Measurements from ENCODE around the gene CLDN11.
A peak's percentile ranks its signal among the peaks of the same experiment; 100 is the strongest.

CLDN11 gene

DNA sequence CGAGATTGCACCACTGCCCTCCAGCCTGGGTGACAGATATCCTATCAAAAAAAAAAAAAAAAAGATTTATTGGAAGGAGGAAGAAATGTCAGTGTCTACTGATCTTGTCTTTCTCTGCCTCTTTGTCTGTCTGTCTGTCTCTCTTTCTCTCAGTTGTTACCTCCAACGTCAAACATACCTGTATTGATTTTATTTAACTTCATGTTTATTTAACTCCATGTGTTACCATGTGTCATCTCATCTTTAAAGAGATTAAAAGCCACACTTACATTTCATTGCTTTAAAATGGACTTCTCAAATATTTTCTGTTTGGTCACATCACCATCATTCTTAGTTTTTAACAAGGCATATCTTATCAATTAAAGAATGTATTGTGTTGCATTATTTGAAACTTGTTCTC lies 9.4 kb downstream of the CLDN11 start:
- DNase-seq: no peak

DNA sequence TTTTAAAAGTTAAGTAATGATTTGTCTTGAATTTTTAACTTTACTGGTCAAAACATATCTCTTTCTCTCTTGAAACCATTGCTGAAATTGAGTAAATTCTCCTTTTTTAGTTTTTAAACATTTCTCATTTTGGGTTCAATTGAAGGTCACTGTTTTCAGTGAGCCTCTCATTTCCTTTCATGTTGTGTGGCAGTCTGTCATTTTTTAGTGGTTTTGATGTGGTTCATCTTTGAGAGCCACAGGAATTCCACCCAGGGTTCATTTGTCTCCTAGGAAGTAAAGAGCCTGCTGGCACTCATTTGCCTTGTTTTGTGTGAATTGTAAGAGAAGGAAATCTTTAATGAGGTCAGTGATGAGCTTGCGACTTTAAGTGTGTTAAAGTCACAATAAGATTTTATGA lies 10.4 kb downstream of the CLDN11 start:
- DNase-seq: no peak

DNA sequence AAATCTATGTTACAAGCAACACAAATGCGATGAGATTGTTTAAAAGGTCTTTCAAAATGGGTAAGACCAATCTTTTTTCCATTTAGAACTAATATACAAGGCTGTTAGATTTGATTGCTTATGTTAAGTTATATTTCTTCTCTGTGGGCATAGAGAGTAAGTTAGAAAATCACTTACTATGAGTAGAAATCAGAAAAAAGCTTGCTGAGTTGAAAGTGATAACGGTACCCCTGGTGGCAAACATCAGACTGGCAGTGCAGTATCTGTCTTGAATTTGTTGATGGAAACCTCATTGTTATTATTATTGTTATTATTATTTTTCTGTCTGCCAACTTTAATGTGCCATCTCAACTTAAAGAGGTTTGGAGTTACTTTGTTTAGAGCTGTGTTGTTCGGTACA lies 12.4 kb downstream of the CLDN11 start:
- DNase-seq: no peak

DNA sequence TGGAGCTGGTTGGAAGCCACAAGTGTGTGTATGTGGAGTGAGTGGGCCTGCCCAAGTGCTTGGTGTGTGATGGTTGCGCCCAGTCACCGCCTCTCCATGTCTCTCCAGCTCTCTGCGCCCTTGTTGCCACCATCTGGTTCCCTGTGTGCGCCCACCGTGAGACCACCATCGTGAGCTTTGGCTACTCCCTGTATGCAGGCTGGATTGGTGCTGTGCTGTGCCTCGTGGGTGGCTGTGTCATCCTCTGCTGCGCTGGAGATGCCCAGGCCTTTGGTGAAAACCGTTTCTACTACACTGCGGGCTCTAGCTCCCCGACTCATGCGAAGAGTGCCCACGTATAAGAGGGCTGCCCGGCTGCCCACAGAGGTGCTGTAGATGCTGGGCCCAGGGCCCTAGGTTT lies 13.7 kb downstream of the CLDN11 start:
- DNase-seq: no peak

DNA sequence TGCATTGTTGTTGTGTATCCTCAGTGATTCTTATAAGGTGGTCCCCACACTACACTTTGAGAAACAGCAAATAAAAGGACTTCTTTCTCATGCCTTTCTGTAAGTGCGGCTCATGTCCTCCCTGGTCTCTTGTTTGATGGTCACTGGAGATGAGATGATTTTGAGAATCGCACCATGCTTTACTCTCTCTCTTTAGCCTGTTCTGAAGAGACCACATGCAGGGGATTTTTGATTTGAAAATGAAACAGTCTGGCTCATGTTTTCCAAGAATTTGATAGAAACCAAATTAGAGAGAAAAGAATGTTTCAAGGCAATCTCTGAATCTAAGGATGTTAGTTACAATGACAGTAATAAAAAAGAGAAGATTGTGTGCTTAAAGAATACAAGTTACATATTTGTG lies 18.0 kb downstream of the CLDN11 start:
- no peak for DNase-seq

DNA sequence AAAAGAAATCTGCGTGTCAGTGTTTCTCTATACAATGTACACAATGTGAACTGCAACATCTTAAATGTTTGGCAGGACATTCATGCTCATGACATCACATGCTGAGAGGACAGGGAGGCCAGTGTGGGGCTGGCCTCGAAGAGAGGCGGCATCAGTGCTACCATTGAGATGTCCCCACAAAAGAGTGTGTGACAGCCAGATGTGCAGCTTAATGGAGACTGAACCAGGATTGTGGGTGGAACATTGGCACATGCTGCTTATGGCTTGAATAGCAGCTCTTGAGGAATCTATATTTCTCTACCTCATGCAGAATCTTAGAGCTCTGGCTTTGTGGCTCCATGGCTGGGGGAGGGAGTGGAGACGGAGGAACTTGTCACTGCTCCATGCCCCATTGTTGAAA lies 18.5 kb downstream of the CLDN11 start:
- DNase-seq: no peak

DNA sequence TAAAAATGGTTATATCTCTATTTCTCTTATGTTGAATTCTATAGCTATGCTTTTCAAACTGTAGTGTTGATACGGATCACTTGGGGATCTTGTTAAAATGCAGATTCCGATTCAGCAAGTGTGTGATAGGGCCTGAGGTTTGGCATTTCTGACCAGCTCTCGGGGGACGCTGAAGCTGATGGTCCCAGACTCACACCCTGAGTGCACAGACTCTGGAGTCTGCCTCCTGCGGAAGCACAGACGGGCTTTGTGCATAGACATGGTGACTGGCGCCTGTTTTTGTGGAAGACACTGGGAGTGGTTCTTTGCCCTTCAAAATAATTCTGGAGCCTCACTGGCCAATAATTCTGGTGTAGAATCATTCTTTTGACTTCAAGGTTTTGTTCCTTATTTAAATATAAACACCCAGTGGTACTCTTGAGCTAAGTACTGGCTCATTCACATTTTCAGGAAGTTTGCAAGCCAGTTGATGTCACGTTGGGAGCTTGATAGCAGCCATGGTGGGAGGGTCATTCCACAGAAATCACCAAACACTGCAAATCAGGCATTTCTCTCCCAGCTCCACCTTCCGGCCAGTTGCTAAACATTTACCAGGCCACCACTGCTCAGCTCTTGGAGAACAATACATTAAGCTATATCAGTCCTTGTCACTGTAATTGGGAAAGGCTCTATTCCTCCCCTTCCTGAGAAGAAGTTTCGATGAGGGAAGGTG lies 19.2 kb downstream of the CLDN11 start:
- no peak for DNase-seq

DNA sequence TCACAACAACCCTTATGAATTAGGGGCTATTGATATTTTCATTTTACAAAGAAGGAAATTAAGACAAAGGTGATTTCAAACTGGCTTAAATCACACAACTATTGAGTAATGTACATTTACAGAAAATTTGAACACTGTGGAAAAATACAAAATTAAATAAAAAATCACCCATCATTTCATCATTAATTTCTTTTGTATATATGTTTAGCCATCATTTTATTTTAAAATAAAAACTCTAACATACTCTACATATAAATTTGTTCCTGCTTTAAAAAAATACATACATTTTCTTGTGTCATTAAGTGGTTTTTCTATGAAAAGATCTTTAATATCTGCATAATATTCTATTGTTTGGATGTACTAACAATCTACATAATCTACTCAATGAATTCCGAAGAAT lies 20.2 kb downstream of the CLDN11 start:
- DNase-seq: no peak

DNA sequence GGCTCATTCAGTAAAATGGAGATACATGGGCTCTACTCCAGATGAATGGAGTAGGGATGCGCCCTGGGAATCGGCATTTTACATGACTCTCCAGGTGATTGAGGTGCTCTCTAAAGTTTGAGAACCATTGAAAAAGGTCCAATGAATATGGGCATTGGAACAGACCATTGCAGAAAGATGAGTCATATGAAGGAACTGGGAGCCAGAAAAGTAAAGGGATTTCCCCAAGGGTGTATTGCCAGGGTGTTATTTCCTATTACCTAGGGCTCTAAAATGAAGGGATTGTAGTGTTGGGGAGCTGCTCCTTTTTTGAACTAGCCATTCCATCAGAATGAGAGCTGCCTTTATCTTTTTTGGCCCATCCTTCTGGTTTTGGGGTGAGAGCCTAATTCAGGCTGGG lies 21.7 kb downstream of the CLDN11 start:
- DNase-seq: no peak

DNA sequence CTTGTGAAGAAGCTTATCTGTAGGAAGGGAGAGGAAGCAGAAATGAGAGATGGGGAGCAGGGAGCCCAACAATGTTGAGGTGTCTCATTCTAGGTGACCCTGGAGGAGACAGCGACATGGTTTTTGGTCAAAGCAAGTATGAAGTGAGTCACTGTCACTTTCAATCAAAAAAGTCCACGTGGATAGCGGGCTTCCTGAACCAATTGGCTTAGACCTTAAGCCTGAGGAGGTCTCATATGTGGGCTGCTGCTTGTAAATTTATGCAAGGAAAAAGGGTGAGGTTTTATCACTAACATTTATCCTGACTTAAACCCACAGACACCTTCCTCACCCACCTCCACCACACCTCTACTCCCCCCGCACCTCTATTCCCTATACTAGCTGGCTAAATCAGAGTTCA lies 22.7 kb downstream of the CLDN11 start:
- no peak for DNase-seq

DNA sequence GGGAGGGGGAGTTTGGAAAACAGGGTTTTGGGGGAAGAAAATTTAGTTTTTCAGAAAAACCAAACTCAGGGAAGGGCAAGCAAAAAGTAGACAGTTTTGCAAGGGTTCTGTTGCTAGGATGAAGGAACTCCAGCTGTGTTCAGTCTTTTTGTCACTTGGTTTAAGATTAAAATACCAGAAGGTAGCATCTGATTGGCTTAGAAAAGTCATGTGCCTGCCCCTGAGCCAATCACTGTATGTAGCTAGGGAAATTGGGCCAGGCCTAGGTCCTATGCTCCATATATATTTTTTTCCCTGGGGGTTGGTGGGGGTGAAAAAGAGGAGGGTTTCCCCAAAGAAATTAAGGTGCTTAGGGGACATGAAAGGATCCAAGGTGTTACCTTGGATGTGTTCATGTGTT lies 24.3 kb downstream of the CLDN11 start:
- DNase-seq: no peak

DNA sequence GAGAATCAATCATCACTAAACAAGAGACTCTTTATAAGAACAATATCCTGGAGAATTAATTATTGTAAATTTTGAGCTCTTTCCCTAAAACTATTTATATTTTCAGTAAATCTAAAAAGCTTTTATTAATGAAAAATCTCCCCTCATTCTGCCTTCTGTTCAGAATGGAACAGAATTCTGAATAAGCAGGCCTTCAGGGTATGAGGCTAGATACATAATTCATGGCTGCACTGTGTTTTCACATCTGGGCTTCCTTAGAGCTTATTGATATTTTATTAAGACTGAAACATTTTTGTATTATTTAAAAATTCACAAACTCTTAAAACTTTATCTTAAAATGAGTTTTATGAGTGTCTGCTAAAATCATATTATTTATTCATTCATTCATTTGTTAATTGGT lies 24.8 kb downstream of the CLDN11 start:
- no peak for DNase-seq

DNA sequence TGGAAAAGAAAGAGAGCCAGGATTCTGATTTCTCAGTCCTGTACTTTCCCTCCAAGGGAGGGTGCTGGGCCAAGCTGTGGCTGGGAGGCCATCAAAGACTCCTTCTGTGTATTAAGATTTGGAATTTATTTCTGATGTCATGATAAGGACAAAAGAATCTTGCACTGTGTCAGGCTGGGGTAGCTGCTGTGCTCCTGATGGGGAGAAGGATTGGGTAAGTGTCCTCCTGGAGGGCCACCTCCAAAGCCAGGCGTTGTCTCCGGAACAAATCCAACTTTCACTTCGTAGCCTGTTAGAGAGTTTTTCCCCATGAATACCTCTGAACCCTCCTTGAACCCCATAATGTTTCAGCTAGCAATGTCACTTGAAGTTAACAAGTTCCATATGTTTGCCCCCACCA lies 29.9 kb downstream of the CLDN11 start:
- no peak for DNase-seq

DNA sequence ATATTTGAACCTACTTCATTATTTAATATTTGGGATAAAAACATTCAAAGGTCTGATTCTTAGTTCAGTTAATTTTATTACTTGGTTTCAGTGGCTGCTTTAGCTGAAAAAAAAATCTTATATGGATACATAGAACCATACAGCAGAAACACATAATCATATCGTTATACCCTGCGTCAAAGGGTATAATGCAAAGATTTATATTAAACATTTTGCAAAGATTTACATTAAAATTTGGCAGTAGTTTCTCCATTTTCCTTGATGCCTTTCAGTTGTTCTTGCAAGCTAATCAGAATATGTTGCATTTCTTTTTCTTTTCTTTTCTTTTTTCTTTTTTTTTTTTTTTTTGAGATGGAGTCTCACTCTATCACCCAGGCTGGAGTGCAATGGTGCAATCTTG lies 31.4 kb downstream of the CLDN11 start:
- DNase-seq: no peak

DNA sequence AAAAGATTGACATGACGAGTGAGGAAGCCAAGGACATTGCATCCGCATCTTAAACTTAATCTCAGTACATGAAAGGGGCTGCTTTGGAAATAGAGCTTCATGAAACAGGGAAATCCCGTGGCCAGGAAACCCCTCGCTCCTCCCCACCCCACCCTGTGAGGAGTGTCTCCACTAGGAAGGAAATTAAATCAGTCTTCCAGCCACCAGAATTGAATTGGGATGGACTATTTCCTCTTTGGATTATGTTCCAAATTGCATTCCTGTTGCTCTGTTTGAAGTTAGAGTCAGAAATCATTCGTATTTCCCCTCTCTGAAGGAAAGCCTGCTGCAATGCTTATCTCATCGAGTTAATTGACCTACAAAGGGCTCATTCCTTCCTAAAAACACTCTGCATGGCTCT lies 35.8 kb downstream of the CLDN11 start:
- DNase-seq: no peak

DNA sequence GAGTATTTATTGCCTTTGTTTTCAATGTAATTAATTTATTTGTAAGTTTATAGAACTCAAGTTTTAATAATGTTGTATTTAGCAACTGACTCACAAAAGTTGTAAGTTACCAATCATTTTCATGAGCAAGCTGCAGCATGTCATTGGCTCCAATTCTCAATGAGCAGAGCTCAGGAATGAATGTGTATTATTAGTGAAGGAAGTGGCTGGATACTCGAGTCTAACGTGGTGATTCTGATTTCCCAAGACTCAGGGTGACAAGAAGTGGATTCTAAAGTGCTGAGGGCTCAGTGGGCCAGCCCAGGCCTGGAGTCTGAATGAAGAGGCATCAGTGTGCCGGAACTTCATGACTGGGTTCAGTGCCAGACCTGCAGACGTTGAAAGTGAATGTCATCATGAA lies 39.6 kb downstream of the CLDN11 start:
- no peak for DNase-seq

DNA sequence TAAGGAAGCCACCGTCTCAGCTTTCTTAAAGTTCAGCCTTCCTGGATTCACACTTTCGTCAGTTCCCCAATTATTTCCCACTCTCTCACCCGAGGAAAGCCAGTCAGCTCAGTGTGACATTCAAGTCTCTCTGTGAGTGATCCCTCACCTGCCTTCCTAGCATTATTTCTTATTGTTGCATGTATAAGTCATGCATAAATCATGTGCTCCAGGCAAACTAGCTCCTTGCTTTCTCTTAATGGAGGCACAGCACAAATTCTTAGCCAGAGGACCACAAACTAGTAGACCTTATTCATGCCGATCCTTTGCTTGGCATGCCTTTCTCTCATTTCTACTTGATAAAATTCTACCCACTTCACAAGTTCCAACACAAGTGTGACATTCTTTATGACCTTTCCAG lies 44.3 kb downstream of the CLDN11 start:
- no peak for DNase-seq

DNA sequence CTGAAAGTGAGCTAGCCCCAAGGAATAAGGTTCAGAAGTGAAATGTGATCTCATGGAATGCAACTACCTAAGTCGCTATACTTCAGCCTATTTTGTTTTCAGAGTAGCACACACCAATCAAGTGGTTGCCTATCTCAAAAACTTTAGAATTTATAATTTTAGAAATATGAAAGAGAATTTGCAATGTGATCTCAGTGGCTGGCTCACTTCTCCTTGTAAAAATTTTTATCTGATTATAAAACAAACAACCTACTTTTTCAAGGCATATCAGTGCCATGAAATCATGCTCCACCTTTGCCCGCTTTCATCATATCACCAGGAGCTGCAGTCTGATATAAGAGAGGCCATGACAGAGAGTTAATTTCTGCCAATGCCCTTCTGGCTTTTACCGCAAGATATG lies 47.3 kb downstream of the CLDN11 start:
- DNase-seq: no peak

DNA sequence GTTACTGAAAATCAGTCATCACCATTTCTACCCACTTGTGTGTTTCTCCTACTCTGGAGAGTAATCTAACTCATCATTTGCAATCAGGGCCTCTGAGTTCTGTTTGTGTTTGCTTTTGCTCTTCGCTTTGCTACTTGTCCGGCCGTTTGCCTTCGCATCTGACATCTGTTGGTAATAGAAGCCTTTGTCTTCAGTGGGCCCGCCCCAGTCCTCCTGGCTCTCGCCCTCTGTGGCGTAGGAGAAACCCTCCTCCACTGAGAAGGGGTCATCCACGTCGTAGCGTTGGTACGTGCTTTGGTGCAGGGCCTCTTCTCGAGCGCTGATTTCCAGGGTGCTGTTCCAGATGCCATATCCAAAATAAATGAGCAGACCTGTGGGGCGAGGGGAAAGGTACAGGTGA lies 48.3 kb downstream of the CLDN11 start:
- DNase-seq: peak; percentile 80

DNA sequence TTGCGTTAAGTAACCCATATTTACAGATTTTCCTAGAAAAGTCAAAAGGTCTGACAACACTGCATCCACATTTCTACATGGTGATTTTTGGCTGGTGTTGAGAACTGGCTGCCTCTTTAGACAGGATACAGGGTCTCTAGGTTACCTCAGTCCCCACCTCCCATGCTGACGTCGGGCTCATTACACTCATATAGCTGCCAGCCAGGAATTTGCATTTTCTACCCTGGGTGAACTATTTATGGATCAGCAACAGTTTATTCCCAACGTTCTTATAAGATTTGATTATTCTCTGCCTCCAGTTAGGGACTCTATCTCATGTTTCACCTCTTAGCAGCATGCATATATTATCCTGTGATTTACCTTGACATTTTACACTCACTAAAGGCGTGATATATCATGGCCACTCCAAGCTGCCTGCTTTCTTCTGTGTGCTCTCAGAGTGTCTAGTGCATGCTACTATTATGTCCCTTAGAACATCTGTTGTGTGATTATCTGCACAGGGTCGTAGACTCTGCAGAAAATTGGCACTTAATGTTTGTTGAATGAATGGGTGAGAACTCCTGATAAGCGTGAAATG lies 49.0 kb downstream of the CLDN11 start:
- peak; percentile 80 for DNase-seq

DNA sequence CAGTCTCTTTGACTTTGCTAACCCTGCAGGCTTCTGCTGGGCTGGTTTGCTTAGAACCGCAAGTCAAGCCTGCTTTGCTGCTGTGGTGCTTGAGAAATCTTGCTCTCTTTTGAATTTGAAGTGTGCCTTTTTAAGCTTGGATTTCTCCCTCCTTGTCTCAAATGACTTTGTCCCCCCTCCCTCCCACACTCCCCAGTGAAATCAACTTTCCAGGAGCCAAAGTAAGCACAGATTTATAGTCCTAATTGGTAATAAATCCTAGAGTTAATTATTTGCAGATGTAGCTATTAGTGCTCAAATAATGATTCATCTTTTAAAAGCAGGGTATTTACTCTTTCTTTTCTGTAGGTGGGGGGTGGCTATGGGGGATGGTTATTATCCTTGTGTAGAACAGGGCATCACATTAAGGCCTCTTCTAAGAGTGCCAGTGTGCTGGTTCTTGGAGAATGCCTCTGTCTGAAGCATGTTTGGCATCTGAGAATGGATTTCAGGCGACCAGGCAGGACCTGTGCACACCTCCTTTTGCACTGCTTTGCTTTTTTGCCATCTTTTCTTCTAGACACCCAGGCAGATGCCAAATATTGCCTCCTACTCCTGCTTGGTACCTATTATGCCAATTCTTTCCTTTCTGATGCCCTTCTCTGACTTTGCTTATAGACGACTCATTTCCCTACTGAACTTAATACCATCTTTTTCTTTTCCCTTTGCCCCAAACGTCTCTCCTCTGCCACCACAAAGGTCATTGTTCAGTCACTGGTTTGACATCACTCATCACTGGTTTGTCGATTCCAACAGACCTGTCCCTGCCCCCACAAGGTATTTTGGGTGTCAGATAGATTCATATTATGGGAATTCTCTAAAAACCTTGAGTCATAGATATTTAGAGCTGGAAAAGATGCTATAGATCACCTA lies 50.7 kb downstream of the CLDN11 start:
- DNase-seq: peak; percentile 44

DNA sequence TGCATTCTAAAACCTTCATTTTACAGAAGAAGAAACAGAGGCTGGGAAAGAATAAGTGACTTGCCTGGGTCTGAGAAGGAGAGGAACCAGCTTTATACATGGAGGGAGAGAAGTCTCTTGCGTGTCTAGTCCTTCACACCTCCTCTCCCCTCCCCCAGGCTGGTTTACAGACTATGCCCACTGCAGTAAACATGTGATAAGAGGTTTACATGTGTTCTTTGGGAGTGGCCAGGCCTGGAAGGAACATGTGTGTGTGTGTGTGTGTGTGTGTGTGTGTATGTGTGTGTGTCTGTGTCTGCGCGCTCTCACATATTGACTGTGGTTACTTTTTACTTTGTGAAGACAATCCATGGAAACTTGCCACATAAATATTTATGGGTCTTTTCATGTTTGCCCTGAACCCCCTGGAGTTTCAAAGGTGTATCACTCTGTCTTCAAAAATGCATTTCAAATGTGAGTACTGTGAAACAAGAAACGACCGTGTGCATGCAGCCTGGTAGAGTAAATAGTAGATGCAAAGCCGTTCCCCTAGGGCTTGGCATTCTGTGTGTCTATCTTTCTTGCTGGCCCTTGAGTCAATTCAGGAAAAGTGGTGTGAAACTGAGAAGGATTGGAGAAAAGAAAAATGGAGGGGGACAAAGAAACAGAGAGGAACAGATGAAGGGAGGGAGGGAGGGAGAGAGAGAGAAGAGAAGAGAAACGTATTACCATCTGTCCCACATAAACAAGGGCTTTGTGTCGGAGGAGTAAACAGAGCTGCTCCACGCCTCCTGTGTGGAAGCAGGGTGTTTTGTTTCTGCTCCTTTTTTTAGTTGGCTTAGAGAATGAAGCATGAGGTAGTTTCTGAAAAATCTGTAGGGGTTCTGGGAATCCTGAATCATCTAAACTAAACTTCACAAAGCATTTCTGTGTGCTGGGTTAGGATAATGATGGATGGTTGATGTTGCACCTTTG lies 51.7 kb downstream of the CLDN11 start:
- peak; percentile 27 for DNase-seq

DNA sequence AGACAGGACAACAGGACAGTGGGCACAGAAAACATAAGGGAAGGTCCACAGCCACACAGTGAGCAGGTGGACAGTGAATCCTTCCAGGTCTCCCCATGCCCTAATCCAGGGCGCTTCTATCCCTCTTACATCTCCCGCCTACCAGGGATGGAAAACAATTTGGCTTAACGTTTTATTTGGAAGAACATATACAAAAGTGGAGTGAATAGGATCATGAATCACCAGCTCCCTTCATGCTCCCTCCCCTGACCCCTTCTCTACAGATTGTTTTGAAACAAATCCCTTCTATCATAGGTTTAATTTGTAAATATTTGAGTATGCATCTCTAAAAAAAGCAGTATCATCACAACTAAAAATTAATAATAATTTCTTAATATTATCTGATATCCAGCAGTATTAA lies 52.5 kb downstream of the CLDN11 start:
- DNase-seq: no peak
